HUES64 (cell line): ENCODE results near the gene NACC2.

Experiments used
- H3K27ac ChIP-seq: 2 replicates; pipeline ENCODE4 v1.7.0; 2013; ENCODE audit warnings: low read depth, low read length, inconsistent platforms
- H3K27me3 ChIP-seq: 2 replicates; pipeline ENCODE4 v1.6.1; 2013; ENCODE audit warnings: mild to moderate bottlenecking, low read length; ENCODE audit not compliant: insufficient read depth
- H3K36me3 ChIP-seq: 2 replicates; pipeline ENCODE4 v1.6.1; 2013; ENCODE audit warnings: mild to moderate bottlenecking, low read length; ENCODE audit not compliant: insufficient read depth
- H3K4me1 ChIP-seq: 2 replicates; pipeline ENCODE4 v1.6.1; 2013; ENCODE audit warnings: mild to moderate bottlenecking, low read length, moderate library complexity; ENCODE audit not compliant: insufficient read depth
- H3K4me3 ChIP-seq: 2 replicates; pipeline ENCODE4 v1.5.1; 2013; ENCODE audit warnings: mild to moderate bottlenecking, low read length, moderate library complexity
- H3K9ac ChIP-seq: 2 replicates; pipeline ENCODE4 v1.6.1; 2013; ENCODE audit warnings: mild to moderate bottlenecking, low read depth, low read length
- H3K9me3 ChIP-seq: 2 replicates; pipeline ENCODE4 v1.6.1; 2013; ENCODE audit warnings: low read depth, low read length; ENCODE audit not compliant: insufficient read depth
- WGBS: fragments of 150-250, 120-280 bp; methylation state at CpG from one replicate; pipeline ENCODE4 v1.1.7; 2013; ENCODE audit warnings: missing lambda C conversion rate; 5-methylcytosine and 5-hydroxymethylcytosine counted together

NACC2 gene

DNA sequence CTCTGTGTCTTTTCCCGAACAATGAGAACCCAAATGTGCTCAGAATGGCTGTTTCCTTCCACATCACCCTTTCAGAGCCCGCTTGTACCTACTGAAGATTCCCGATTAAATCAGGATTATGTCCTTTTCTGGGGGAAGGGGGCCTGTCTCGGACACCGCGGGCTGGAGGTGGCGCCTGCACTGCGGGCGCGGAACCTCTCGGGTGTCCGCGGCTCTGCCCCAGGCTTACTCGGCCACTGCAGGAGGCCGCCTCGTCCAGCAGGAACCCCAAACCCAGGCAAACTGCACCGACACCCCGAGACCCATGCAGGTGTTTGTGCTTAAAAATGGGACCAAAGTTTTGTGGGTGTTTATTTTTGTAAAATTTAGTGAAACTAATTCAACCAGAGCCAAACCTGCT, 32.2 kb upstream of the NACC2 start:
- Histone ChIP-seq H3K27ac (no peak overlapping the region), H3K27me3 (peaks cover 5% of the 10 kb centered on the region)

DNA sequence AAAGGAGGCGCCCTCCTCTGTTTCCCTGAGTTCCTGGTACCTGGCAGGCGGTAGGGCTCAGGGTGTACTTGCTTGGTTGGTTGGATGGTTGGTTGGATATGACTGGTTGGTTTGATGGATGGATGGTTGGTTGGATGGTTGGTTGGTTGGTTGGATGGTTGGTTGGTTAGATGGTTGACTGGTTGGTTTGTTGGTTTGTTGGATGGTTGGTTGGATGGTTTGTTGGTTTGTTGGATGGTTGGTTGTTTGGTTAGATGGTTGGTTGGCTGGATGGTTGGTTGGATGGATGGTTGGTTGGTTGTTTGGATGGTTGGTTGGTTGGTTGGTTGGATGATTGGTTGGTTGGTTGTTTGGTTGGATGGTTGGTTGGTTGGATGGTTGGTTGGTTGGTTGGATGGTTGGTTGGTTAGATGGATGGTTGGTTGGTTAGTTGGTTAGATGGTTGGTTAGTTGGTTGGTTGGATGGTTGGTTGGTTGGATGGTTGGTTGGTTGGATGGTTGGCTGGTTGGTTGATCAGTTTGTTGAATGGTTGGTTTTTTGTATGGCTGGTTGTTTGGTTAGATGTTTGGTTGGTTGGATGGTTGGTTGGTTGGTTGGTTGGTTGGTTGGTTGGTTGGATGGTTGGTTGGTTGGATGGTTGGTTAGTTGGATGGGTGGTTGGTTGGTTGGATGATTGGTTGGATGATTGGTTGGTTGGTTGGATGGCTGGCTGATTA, 30.0 kb upstream of the NACC2 start:
- H3K9ac ChIP-seq = no peak overlapping the region
- H3K27ac ChIP-seq = no peak overlapping the region
- H3K36me3 ChIP-seq = no peaks in the 10 kb centered on the region
- H3K9me3 ChIP-seq = no peaks in the 10 kb centered on the region
- WGBS = 91% methylated on average over 2 of the region's 2 CpGs
- H3K4me1 ChIP-seq = no peaks in the 10 kb centered on the region
- no peaks in the 10 kb centered on the region for H3K27me3 ChIP-seq
- H3K4me3 ChIP-seq = no peak overlapping the region

More for the DNA sequence above, 32.2 kb upstream of the NACC2 start:
- Histone ChIP-seq H3K36me3 (no peaks in the 10 kb centered on the region), H3K9ac (no peak overlapping the region), H3K4me1 (no peaks in the 10 kb centered on the region), H3K9me3 (no peaks in the 10 kb centered on the region), H3K4me3 (no peak overlapping the region)
- 94% methylated on average over 18 of the region's 18 CpGs for WGBS

DNA sequence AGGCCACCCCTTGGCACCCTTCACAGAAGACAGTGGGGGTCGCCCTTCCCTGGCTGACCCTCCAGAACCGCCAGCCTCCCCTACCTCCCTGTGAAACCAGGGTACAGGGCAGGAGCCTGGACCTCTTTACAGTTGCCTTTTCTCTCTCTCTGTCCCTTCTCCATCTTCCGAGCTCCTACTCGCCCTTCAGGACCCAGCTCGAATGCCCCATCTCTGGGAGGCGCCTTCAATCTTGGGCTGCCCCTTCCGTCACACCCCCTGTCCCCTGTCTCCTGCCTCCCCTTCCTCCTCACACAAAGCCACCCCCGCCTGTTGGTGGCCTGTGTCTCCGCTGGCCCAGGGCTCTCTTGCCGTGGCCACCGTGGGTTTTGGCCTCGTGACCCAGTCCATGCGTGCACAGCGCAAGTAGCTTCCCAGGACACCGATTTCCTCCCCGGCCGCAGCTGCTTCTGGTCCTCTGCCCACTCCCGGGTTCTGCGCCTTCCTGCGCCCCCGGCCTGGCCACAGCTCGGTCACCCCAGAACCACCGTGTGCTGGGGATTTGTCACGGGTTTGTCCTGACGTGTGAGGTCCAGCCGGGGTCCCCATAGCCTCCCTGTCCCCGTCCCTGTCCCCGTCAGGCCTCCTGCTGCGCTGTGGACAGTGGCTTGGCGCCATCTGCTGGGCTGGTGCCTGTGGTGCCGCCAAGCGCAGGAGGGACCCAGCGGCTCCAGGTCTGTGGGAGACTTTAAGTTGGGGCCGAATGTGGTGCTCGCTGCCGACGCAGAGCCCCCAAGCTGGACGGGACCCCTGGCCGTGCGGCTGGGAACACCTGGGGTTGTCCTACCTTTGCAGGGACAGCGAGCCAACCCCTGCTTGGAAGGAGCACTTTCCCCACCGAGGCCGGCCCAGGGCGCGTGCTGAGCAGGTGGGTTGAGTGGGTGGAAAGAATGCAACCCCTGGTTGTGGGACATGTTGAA, 27.6 kb upstream of the NACC2 start:
- 44% methylated on average over 45 of the region's 45 CpGs for WGBS
- H3K9ac ChIP-seq = no peak overlapping the region

GRCh38 chr9:136121801-136122200, 26.7 kb upstream of the NACC2 start:
- no peak overlapping the region for H3K4me3 ChIP-seq
- H3K9me3 ChIP-seq = no peaks in the 10 kb centered on the region
- WGBS = 94% methylated on average over 9 of the region's 9 CpGs
- no peaks in the 10 kb centered on the region for H3K4me1 ChIP-seq
- H3K9ac ChIP-seq = no peak overlapping the region
- H3K27me3 ChIP-seq = no peaks in the 10 kb centered on the region
- no peak overlapping the region for H3K27ac ChIP-seq
- H3K36me3 ChIP-seq = no peaks in the 10 kb centered on the region

More for the DNA sequence above, 27.6 kb upstream of the NACC2 start:
- no peaks in the 10 kb centered on the region for H3K9me3 ChIP-seq
- no peaks in the 10 kb centered on the region for H3K27me3 ChIP-seq
- no peak overlapping the region for H3K4me3 ChIP-seq
- no peaks in the 10 kb centered on the region for H3K4me1 ChIP-seq
- H3K36me3 ChIP-seq = no peaks in the 10 kb centered on the region
- no peak overlapping the region for H3K27ac ChIP-seq

DNA sequence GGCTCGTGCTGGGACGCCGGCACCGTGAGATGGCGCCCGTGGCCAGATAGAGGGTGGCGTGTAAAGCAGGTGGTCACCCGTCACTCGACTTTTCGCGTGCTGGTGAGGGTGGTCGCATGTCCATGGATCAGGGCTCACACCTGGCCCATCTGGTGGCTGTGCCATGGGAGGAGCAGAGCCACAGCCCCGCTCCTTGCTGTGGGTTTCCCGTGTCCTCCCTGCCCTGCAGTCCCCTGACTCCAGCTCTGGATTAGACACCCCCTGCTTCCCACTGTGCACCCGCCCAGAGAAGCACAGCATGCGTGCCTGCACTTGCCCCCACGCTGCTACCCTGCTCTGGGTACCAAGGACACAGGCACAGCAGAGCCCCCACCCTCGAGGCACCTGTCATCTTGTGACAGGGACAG, 25.4 kb upstream of the NACC2 start:
- peaks cover 8% of the 10 kb centered on the region; the same call in 1 of the 2 replicates for H3K36me3 ChIP-seq
- 92% methylated on average over 18 of the region's 18 CpGs for WGBS
- no peaks in the 10 kb centered on the region for H3K27me3 ChIP-seq
- no peak overlapping the region for H3K4me3 ChIP-seq
- no peak overlapping the region for H3K9ac ChIP-seq
- H3K27ac ChIP-seq = no peak overlapping the region
- H3K4me1 ChIP-seq = no peaks in the 10 kb centered on the region
- no peaks in the 10 kb centered on the region for H3K9me3 ChIP-seq

DNA sequence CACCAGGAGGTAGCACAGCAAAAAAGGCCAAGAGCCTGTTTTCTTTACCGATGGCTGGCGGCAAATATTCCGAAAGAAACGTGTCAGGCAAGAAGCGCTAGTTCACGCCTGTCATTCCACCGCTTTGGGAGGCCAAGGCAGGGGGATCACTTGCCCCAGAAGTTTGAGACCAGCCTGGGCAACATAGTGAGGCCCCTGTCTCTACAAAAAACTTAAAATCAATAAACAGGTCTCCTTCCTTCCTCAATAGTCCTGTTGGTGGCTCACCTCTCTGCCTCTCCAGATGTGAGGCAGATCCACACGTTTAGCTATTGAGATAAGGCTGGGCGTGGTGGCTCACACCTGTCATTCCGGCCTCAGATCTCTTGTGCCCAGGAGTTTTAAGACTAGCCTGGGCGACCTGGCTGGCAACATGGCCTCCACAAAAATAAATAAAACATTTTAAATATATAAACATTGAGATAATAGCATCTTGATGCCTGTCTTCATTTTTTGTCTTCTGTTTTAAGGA, 24.8 kb upstream of the NACC2 start:
- no peak overlapping the region; the same call in 1 of the 2 replicates for H3K27ac ChIP-seq
- H3K27me3 ChIP-seq = no peaks in the 10 kb centered on the region
- no peaks in the 10 kb centered on the region for H3K9me3 ChIP-seq
- 66% methylated on average over 10 of the region's 11 CpGs for WGBS
- H3K4me1 ChIP-seq = no peaks in the 10 kb centered on the region
- no peak overlapping the region for H3K9ac ChIP-seq
- H3K36me3 ChIP-seq = peaks cover 13% of the 10 kb centered on the region; the same call in 1 of the 2 replicates
- peak overlapping the region; percentile 77 for H3K4me3 ChIP-seq

- Histone ChIP-seq H3K36me3 (peaks cover 15% of the 10 kb centered on the region; the same call in 1 of the 2 replicates), H3K4me1 (no peaks in the 10 kb centered on the region), H3K9me3 (no peaks in the 10 kb centered on the region), H3K27ac (peak overlapping the region; percentile 88; the same call in 1 of the 2 replicates), H3K9ac (peak overlapping the region; percentile 90), H3K4me3 (peak overlapping the region; percentile 77), H3K27me3 (no peaks in the 10 kb centered on the region)
- WGBS = 3% methylated on average over 64 of the region's 64 CpGs
Observed at GRCh38 chr9:136119061-136119882, 24.2 kb upstream of the NACC2 start.

DNA sequence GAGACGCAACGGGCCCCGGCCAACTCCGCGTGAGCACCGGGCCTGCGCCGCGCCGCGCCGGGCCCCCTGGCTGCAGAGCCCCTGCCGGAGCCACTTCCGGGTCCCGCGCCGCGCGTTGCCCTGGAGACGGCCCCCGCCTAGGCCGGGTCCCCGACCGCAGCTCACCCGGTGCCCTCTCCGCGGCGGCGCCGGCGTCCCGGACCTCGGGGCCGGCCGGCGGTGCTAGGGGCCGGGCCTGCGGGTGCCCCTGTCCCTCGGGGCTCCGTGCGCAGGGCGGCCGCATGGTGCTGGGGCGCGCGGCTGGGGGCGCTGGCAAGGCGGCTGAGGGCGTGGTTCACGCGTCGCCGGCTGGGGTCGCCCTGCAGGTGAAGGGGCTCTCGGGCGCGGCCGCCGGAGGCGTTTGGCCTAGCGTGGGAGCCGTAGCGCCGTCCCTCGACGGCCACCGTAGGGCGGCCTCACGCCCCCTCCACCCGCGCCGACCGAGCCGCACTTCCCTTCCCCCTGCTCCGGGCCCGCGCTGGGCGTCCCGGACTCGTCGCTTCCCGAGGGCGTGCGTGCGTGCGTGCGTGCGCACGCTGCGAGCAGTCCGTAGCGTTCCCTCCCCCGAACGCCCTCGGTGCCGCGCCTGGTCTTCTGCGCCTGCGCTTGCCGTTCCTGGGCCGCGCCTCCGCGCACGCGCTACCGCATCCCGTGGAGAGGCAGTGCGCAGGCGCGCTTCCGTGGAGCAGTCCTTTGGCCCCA, 23.4 kb upstream of the NACC2 start, which contains the start of gene TMEM250:
TMEM250 (minus strand) TSS at position 556 of the 741 bp plus-strand sequence. CDS start 1,975 bp downstream, outside the sequence.
- no peaks in the 10 kb centered on the region for H3K9me3 ChIP-seq
- no peaks in the 10 kb centered on the region for H3K4me1 ChIP-seq
- under 1% methylated on average over 112 of the region's 112 CpGs for WGBS
- peak within 1 kb of the TSS; percentile 90 for H3K9ac ChIP-seq
- peak within 1 kb of the TSS; percentile 77 for H3K4me3 ChIP-seq
- peaks cover 15% of the 10 kb centered on the region; the same call in 1 of the 2 replicates for H3K36me3 ChIP-seq
- peak within 1 kb of the TSS; percentile 88 for H3K27ac ChIP-seq
- no peaks in the 10 kb centered on the region for H3K27me3 ChIP-seq

DNA sequence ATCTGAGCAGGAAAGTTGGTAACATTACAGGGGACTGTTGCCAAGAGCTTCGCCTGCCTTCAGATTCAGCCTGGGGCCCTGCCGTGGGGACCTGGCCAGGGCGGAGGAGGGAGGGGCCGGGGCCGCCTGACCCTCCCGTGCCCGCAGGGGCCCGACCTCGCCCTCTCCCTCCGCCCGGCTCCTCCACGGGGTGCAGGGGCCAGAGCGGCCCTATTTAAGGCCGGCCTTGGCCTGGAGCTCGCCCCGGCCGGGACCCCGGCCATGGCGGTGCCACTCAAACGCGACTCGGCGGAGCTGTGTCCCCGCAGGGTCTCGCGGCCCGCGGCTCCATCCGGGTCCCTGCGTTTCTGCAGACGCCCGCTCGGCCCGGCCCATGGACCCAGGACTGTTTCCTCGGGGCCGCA, 22.8 kb upstream of the NACC2 start:
- Histone ChIP-seq H3K4me3 (peak overlapping the region; percentile 77), H3K9me3 (no peaks in the 10 kb centered on the region), H3K27ac (peak overlapping the region; percentile 88), H3K36me3 (peaks cover 15% of the 10 kb centered on the region; the same call in 1 of the 2 replicates), H3K4me1 (no peaks in the 10 kb centered on the region), H3K9ac (peak overlapping the region; percentile 90), H3K27me3 (no peaks in the 10 kb centered on the region)
- WGBS = 1% methylated on average over 36 of the region's 36 CpGs
